ENCODE measurements around the gene PRKCE.
"Not testable (repeated sequence)": the region's sequence is repeated elsewhere in the genome, so short reads cannot be mapped to it uniquely, and the experiment has no call there.

Gene PRKCE

DNA sequence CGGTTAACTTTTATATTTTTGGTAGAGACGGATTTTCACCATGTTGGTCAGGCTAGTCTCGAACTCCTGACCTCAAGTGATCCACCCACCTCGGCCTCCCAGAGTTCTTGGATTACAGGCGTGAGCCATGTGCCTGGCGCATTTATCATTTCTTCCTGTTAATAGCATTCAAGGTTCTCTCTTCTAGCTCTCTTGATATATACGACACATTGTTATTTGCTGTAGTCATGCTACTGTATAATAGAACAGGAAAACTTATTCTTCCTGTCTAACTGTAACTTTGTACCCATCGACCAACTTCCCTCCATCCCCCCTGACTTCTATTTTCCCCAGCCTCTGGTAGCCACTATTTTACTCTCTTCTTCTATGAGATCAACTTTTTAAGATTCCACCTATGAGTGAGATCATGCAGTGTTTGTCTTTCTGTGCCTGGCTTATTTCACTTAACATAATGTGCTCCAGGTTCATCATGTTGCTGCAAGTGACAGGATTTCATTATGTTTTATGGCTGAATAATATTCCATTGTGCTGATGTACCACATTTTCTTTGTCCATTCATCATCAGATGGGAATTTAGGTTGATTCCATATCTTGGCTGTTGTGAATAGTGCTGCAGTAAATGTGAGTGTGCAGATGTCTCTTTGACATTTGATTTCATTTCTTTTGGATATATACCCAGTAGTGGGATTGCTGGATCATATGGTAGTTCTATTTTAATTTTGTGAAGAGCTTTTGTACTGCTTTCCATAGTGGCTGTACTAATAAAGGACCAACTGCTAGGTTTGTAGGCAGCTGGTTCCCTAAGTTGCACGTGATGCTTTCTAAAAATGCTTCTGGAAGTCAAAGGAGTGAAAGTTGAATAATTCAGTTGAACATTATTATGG lies 205.2 kb downstream of the PRKCE start:
- no peak for DNase-seq
- in situ Hi-C loops (cut with HindIII; ENCODE audit: low pct_ligation_motif_present, low pct_unique_long_range_greater_than_20kb, low sequenced_read_pairs): no loop called here

DNA sequence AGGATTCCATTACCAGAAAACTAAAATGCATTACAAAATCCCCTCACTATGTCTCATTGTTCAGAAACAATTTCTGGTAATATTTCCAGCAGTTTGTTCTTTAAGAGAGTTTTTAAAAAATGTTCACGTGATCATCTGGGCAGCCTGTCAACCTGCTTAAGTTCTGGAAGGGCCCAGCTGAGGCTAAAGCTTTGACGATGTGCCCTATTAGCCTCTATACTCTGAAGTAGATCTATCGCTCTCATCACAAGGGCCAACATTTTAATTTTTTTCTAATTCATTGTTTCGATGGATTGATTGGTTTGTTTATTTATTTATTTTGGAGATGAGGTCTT lies 205.8 kb downstream of the PRKCE start:
- DNase-seq: no peak
- in situ Hi-C loops (cut with HindIII; ENCODE audit: low pct_ligation_motif_present, low pct_unique_long_range_greater_than_20kb, low sequenced_read_pairs): no loop called here

DNA sequence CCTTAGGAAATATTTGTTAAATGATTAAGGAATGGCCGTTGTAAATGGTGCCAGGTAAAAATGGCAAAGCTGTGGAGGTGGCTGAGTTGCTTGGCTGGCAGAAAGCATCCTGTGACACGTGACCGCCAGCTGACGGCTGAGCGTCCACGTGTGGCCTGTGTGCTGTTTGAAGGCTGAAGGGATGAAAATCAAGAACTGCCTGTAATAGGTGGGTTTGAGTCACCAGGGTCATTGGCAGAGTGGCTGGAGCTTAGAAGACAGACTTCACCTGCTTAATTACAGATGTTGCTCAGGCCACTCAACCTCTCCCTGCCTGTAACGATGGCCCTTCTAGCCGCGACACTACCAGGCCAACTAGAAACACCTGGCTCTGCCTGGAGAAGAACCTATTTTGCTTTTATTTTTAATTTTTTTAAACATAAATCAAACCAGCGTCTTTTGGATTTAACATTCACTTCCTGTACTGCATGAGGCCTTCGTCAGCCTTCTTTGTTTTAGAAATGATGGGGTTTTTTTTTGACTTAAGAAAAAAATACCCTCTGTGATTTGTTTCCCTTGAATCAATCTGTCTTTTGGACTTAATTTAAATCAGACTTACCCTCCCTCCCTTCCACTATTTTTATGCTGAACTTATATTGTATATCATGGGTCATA lies 206.5 kb downstream of the PRKCE start:
- in situ Hi-C loops (cut with HindIII; ENCODE audit: low pct_ligation_motif_present, low pct_unique_long_range_greater_than_20kb, low sequenced_read_pairs): no loop called here
- no peak for DNase-seq

DNA sequence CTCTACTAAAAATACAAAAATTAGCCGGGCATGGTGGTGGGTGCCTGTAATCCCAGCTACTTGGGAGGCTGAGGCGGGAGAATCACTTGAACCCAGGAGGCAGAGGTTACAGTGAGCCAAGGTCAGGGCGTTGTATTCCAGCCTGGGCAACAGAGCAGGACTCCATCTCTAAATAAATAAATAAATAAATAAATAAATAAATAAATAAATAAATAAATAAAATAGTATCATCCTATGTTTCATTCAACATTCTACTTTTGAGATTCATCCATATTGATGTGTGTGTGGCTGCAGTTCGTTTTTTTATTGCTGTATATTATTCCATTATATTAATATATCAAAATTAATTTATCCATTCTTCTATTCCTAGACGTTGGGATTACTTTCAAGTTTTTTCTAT lies 207.4 kb downstream of the PRKCE start:
- in situ Hi-C loops (cut with HindIII; ENCODE audit: low pct_ligation_motif_present, low pct_unique_long_range_greater_than_20kb, low sequenced_read_pairs); DNase-seq: not testable (repeated sequence)

DNA sequence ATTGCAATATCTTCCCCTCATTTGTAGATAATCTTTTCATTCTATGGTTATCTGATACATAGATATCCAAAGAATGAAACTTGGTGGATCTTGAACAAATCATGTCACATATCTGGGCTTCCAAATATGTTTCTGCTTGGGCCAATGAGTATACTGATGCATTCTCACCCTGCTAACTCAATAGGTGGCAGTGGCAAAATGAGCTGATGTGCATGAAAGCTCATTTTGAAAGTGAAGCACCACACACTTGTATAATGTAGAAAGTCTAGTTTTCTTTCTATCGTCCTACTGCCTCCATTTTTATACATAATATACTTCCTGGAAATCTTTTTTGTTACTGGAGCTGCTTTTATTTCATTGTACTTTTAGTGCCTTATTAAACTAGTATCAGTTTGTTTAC lies 208.2 kb downstream of the PRKCE start:
- in situ Hi-C loops (cut with HindIII; ENCODE audit: low pct_ligation_motif_present, low pct_unique_long_range_greater_than_20kb, low sequenced_read_pairs): no loop called here
- DNase-seq: no peak

DNA sequence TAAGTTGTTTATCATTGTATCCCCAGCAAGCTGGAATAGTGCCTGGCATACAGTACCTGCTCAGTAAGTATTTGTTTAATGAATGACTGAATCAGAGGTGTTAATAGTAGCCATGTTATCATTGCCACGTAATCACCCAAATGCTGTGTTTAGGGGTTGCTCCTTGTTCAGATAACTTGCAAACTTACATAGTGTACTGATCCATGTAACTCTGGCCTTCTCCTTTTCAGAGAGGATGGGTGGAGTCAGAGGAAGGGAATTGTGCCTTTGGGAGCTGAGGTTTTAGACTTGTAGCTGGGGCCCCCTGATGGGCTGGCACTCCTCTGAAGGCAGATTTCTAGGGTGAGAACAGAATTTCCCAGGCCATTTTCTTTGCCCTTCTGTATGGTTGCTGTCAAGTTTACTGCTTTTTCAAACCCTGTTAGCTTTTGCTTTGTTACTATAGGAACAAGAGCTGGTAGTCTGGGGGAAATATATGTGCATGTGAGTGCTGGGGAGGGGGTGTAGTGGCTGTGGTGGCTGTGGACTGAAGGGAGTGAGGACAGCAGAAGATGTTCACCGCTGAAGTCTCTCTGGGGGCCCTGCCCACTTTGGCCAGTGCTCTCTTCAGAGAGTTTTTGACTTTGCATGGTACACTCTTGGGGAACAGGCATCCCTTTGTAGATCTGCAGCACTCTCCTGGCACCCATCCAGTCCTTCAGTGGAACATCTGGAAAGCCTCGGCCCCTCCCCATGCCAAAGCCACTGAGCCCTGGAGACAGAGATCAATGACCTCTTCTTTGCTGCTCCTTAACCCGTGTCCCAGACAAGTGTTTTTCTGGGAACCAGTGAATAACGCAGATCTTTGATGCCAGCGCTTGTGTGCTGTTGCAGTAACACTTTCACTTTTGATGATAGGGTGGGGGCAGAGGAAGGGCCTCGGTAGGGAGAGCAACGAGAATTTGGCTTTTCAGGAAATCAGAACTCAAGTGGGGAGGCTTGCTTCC lies 209.0 kb downstream of the PRKCE start:
- DNase-seq: peak; percentile 50
- in situ Hi-C loops (cut with HindIII; ENCODE audit: low pct_ligation_motif_present, low pct_unique_long_range_greater_than_20kb, low sequenced_read_pairs): no loop called here

DNA sequence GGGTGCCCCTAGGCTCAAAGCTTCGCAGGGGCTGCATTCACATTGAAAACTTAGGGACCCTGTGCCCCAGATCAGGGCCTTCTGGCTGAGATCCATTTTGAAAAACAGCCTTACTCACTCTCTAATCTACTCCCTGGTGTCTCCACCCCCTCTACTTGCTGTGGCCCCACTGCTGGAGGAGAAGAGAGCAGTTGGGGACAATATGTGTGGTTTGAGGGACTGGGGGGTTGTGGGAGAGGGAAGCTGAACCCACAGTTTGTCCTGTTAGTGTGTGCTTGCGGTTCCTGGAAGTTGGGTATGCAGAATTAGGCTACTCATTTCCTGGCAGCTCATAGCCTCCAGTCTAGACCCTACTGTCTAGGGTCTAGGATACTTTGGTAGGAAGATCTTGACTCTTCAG lies 211.4 kb downstream of the PRKCE start:
- DNase-seq: no peak
- in situ Hi-C loops (cut with HindIII; ENCODE audit: low pct_ligation_motif_present, low pct_unique_long_range_greater_than_20kb, low sequenced_read_pairs): no loop called here

DNA sequence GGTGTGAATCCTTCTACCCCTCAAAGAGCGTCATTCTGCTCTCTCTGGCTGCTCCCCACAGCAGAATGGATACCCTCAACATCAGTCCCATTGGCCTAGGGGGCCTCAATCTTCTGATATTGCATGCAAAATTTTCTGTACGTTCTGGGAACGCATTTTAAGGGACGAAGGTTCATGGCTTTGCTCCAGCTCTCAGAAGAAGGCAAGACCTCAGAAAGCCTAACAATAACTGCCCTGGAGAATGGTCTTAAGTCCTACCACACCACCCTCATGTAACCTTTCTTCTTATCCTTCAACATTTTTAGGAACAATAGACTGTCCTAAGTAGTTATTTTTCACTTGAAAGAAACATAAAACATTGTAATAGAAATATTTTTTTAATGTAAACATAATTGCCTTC lies 212.6 kb downstream of the PRKCE start:
- in situ Hi-C loops (cut with HindIII; ENCODE audit: low pct_ligation_motif_present, low pct_unique_long_range_greater_than_20kb, low sequenced_read_pairs): no loop called here

DNA sequence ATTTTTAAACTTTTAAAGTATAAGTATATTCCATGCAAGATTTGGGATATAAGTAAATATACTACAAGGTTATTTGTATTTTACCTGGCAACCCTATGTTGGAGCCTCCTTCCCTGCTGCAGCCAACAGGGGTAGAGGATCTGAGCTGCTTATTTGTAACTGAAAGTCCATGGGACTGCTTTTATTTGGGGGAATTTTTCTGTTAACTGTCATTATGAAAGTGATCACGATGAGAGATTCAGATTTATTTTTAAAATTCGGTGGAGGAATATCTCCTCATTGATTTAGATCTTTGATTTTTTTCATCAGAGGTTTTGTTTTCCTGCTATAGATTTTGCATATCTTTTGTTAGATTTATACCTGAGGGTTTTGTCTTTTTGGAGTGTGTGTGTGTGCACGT lies 215.9 kb downstream of the PRKCE start:
- in situ Hi-C loops (cut with HindIII; ENCODE audit: low pct_ligation_motif_present, low pct_unique_long_range_greater_than_20kb, low sequenced_read_pairs): no loop called here

More for the DNA sequence above, 212.6 kb downstream of the PRKCE start:
- DNase-seq: no peak

DNA sequence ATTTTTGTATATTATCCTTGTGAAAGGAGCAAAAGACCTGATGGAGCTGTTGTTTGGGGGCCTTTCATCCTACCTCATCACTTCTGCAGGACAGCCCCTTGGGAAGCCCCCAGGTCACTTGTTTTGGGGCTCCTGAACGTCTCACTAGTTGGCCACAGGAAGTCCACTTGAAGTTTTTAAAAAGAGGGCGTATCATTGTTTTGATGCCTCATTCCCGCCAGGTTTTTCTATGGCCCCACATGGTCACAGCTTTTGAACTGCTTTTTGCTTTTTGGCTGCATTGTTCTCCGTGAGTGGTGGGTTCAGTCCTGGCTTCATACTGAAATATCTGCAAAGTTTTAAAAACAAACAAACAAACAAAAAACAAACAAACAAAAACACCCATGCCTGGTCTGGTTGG lies 216.3 kb downstream of the PRKCE start:
- in situ Hi-C loops (cut with HindIII; ENCODE audit: low pct_ligation_motif_present, low pct_unique_long_range_greater_than_20kb, low sequenced_read_pairs): no loop called here
- DNase-seq: no peak

More for the DNA sequence above, 215.9 kb downstream of the PRKCE start:
- DNase-seq: no peak

DNA sequence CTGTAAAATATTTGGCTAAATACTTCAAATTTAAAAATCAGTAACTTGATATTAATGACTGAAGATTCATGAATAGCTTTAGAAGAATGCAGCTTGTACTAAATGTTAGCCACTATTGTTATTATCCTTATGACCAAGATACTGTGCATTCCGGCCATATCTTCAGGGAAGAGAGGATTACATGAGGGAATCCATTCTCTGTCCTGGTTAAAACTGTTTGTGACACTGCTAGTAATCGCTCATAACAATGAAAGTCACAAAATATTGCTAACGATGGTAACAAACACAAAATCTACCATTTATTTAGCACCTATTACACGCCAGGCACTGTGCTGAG lies 217.7 kb downstream of the PRKCE start:
- in situ Hi-C loops (cut with HindIII; ENCODE audit: low pct_ligation_motif_present, low pct_unique_long_range_greater_than_20kb, low sequenced_read_pairs): no loop called here
- DNase-seq: no peak

DNA sequence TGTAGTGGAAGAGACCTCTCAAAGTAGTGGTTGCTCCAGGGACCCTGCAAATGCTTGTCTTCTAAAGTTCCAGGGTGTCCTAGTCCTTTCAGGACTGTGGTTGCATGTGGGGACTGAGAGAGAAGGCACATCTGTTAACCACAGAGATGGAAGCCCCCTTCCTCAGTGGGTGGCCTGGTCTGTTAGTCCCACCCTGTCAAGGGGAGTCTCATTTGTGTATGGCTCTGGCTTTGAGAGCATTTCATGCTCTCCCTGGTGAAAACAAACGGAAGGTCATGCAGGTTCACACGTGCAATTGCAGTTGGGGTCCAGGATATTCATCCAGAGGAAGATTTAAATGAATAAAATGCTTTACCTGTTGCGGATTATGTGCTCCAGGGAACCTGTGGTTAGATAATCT lies 219.6 kb downstream of the PRKCE start:
- in situ Hi-C loops (cut with HindIII; ENCODE audit: low pct_ligation_motif_present, low pct_unique_long_range_greater_than_20kb, low sequenced_read_pairs): no loop called here

DNA sequence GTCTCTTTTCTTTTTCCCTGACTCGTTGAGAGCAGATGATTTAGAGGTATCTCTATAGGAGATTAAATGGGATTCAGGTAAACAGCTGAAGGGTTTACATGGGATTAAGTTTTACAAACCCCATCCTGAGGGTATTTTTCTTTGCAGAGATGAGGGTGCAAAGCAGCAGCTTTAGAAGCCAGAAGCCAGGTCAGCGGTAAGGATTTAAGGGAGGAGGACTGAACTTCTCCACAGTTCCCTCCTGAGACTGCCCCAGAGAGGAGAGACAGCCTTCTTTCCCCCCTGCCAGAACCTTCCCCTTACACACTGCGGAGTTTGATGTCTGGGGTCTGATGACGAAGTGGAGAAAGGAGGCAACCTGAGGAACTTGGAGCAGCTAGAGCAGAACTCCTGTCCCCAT lies 220.1 kb downstream of the PRKCE start:
- in situ Hi-C loops (cut with HindIII; ENCODE audit: low pct_ligation_motif_present, low pct_unique_long_range_greater_than_20kb, low sequenced_read_pairs): no loop called here

More for the DNA sequence above, 219.6 kb downstream of the PRKCE start:
- no peak for DNase-seq

DNA sequence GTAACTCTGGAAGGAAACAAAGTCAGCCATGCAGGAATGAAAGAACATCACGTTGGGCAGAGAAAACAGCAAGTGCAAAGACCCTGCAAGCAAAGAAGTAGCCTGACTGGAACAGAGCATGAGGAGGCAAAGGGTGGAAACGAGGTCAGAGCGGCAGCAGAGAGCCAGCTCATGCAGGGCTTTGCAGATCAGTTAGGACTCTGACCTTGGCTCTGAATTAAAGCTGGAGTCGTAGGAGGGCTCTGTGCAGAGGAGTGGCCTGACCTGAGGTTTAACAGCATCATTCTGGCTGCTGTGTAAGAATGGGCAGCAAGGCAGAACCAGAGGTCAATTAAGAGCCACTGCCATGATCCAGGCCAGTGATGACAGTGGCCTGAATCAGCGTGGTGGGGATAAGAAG lies 220.7 kb downstream of the PRKCE start:
- in situ Hi-C loops (cut with HindIII; ENCODE audit: low pct_ligation_motif_present, low pct_unique_long_range_greater_than_20kb, low sequenced_read_pairs): no loop called here
- DNase-seq: peak; percentile 42

More for the DNA sequence above, 220.1 kb downstream of the PRKCE start:
- no peak for DNase-seq

DNA sequence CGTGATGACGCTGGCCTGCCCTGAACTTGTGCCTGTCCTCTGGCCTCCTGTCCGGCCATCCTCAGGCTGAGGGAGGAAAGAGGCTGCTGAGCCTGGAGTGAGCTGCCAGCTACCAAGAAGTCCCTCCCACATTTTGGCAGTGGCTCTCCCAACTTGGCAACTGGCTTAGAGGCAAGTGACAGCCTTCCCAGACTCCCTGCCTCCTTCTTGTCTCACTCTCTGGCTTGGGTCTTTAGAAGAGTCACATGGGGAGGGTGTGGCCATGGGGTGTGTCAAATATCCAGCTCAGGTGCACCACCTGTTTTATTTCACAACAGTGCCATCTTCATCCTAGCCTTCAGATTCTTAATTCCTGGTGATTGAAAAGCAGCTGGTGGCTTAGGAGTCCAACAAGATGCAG lies 222.9 kb downstream of the PRKCE start:
- in situ Hi-C loops (cut with HindIII; ENCODE audit: low pct_ligation_motif_present, low pct_unique_long_range_greater_than_20kb, low sequenced_read_pairs): no loop called here
- no peak for DNase-seq

DNA sequence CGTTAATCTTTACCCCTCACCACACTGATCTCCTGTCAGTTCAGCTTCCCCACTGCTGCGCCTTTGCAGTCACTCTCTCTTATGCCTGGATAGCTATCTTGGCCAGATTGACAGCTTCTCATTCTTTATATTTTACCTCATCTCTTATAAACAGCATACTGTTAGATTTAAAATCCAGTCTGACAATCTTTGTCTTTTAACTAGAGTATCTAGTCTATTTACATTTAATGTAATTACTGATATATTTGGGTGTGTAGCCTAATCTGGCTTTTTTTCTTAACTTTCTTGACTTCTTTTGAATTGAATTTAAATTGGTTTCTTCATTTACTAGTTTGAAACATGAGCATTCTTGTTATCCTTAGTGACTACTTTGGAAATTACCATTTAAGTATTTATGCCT lies 225.1 kb downstream of the PRKCE start:
- in situ Hi-C loops (cut with HindIII; ENCODE audit: low pct_ligation_motif_present, low pct_unique_long_range_greater_than_20kb, low sequenced_read_pairs): no loop called here
- DNase-seq: no peak

DNA sequence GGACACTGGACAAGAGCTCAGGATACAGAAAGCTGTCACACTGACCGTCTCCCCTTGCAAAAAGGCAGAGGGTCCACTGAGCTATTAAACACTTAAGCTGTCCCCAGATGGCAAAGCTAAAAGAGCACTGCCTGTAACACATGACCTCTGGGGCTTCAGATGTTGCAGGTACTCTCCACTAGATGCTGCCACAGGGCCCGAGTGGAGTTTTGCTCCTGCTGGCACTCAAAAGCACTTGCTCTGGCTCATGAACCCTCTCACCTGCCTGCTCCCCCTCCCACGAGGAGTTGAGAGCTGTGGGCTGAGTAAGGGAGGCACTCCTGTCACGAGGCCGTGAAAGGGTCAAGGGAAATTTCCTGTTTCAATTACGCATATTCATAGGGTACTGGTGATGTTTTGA lies 227.9 kb downstream of the PRKCE start:
- in situ Hi-C loops (cut with HindIII; ENCODE audit: low pct_ligation_motif_present, low pct_unique_long_range_greater_than_20kb, low sequenced_read_pairs): no loop called here
- no peak for DNase-seq

DNA sequence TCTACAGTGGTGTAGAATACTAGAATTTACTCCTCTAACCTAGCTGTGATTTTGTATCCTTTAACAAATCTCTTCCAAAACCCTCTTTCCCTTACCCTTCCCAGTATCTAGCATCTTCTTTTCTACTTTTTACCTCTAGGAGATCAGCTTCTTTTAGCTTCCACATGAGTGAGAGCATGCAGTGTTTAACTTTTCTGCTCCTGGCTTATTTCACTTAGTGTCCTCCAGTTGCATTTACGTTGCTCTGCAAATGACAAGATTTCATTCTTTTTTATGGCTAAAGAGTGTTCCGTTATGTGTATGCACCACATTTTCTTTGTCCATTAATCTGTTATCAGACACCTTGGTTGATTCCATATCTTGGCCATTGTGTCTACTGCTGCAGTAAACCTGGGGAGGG lies 228.5 kb downstream of the PRKCE start:
- in situ Hi-C loops (cut with HindIII; ENCODE audit: low pct_ligation_motif_present, low pct_unique_long_range_greater_than_20kb, low sequenced_read_pairs): no loop called here
- DNase-seq: no peak

DNA sequence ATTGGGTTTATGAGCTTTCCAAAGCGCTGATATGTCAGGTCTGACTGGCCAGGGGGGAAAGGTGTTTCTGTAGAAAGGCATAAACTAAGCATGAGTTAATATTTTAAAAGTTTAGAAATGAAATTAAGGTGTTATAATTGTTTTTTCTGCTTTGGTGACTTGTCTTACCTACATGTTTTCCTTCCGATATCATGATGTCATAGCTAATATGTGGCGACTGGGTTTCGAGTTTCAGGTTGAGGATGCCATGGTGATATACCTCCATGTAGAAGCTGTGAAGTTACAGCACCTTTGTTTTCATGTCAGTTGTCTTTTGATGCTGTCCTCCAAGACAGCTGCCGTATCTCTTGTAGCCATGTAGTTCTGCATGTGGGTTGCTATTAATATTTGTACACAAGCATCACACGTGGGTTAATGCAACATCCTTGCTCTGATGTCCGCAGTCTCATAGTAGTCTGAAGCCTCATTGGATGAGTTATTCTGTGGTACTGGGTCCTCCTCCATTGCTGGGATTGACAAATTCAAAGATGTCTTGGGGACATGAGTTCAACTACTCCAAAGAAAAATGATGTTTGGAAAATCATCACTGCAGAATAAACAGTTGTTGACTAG lies 230.6 kb downstream of the PRKCE start:
- no peak for DNase-seq
- in situ Hi-C loops (cut with HindIII; ENCODE audit: low pct_ligation_motif_present, low pct_unique_long_range_greater_than_20kb, low sequenced_read_pairs): no loop called here
